GM12801 (cell line): Measurements from ENCODE around the gene MEIKIN.

Source experiments
- CTCF ChIP-seq: IDR thresholded peaks from one replicate; pipeline ENCODE4 v1.5.1; 2011; ENCODE audit warnings: control low read depth; ENCODE audit not compliant: insufficient read length; ENCODE audit errors: extremely low read depth

The MEIKIN gene

GRCh38 chr5:131968396-131968954 is 23.0 kb upstream of the MEIKIN start:
- TF ChIP-seq CTCF = no peak

GRCh38 chr5:131966551-131966950 is 21.1 kb upstream of the MEIKIN start:
- TF ChIP-seq CTCF = no peak

GRCh38 chr5:131965826-131966415 is 20.5 kb upstream of the MEIKIN start:
- no peak for TF ChIP-seq CTCF

- no peak for TF ChIP-seq CTCF
Observed at GRCh38 chr5:131959906-131960305, 14.4 kb upstream of the MEIKIN start.

GRCh38 chr5:131959136-131959535 is 13.7 kb upstream of the MEIKIN start:
- no peak for TF ChIP-seq CTCF

- TF ChIP-seq CTCF = no peak
Observed at GRCh38 chr5:131957721-131958441, 12.4 kb upstream of the MEIKIN start.

- no peak for TF ChIP-seq CTCF
Observed at GRCh38 chr5:131953969-131954368, 8.5 kb upstream of the MEIKIN start.
